ENCODE measurements around the gene ZNF641.

Gene ZNF641

GRCh38 chr12:48350249-48351021 is at the start of gene ZNF641:
Gene ZNF641, minus strand, starts transcription at chr12:48350919. Its CDS starts 2,829 bp downstream, at chr12:48348090.
- DNase-seq: peak; percentile 72 to 75

GRCh38 chr12:48390026-48390425 is 39.3 kb upstream of the ZNF641 start:
- no peak for DNase-seq

- no peak for DNase-seq
Measured at GRCh38 chr12:48389409-48389808, 38.7 kb upstream of the ZNF641 start.

- no peak for DNase-seq
Measured at GRCh38 chr12:48388938-48389337, 38.2 kb upstream of the ZNF641 start.

GRCh38 chr12:48388460-48388859 is 37.7 kb upstream of the ZNF641 start:
- DNase-seq: no peak

- DNase-seq: no peak
Measured at GRCh38 chr12:48380596-48380995, 29.9 kb upstream of the ZNF641 start.

GRCh38 chr12:48379794-48380193 is 29.1 kb upstream of the ZNF641 start:
- DNase-seq: no peak

GRCh38 chr12:48377646-48378045 is 26.9 kb upstream of the ZNF641 start:
- no peak for DNase-seq

GRCh38 chr12:48374164-48374563 is 23.4 kb upstream of the ZNF641 start:
- no peak for DNase-seq

- DNase-seq: no peak
Measured at GRCh38 chr12:48366131-48366530, 15.4 kb upstream of the ZNF641 start.

GRCh38 chr12:48361664-48362339 is 11.1 kb upstream of the ZNF641 start:
- no peak for DNase-seq

GRCh38 chr12:48358937-48359513 is 8.3 kb upstream of the ZNF641 start:
- DNase-seq: no peak

GRCh38 chr12:48356041-48356768 is 5.5 kb upstream of the ZNF641 start:
- DNase-seq: no peak

GRCh38 chr12:48352157-48352760 is 1.5 kb upstream of the ZNF641 start:
- no peak for DNase-seq

- DNase-seq: no peak
Measured at GRCh38 chr12:48351022-48351708, 446 bp upstream of the ZNF641 start.

GRCh38 chr12:48349471-48349870 is 1.2 kb downstream of the ZNF641 start:
- DNase-seq: no peak

GRCh38 chr12:48342980-48343379 is 7.7 kb downstream of the ZNF641 start:
- DNase-seq: no peak

GRCh38 chr12:48340943-48341342 is 9.8 kb downstream of the ZNF641 start:
- no peak for DNase-seq

GRCh38 chr12:48339442-48340117 is 11.1 kb downstream of the ZNF641 start:
- DNase-seq: no peak

- no peak for DNase-seq
Measured at GRCh38 chr12:48336564-48336963, 14.2 kb downstream of the ZNF641 start.

GRCh38 chr12:48336061-48336460 is 14.7 kb downstream of the ZNF641 start:
- DNase-seq: no peak

GRCh38 chr12:48334808-48335207 is 15.9 kb downstream of the ZNF641 start:
- peak; percentile 26 for DNase-seq

Data from stimulated activated CD4-positive, alpha-beta T cell treated with anti-CD3 and anti-CD28 coated beads, Interleukin-2, amount 100 ng/mL, for 24 hours (primary cell).